ENCODE data around the gene BCAS3.
"Not testable (repeated sequence)": the region's sequence is repeated elsewhere in the genome, so short reads cannot be mapped to it uniquely, and the experiment has no call there.

BCAS3 gene

DNA sequence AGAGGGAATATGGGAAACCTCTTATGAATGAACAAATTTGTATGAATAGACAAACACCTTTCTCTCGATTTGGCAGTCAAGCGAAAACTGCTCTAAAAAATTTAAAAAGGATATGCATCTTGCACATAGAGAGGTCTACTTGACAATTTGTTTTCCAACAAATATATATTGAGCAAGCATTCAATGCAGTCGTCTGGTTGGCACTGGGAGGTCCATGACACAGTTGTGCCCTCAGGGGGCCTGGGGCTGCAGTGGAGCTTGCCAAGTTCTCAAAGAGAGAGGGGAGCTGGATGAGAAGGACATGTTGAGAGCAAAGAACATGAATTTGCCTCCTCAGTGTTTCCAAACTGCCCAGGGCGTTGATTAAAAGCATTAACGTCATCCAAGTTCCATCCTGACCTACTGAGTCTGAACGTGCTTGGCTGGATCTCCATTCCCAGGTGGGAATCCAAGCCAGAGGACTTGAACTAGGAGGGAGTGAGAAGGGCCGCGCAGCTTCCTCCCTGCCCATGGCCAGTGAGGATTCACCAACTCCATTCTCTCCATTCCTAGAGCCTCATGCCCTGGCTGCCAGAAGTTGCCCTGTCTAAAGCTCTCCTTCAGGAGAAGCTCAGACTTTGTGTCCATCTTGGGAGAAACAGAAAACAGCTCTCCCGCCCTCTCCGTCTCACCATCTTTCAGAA lies 746.5 kb downstream of the BCAS3 start:
- no peak for DNase-seq (ENCODE audit: low spot score)

DNA sequence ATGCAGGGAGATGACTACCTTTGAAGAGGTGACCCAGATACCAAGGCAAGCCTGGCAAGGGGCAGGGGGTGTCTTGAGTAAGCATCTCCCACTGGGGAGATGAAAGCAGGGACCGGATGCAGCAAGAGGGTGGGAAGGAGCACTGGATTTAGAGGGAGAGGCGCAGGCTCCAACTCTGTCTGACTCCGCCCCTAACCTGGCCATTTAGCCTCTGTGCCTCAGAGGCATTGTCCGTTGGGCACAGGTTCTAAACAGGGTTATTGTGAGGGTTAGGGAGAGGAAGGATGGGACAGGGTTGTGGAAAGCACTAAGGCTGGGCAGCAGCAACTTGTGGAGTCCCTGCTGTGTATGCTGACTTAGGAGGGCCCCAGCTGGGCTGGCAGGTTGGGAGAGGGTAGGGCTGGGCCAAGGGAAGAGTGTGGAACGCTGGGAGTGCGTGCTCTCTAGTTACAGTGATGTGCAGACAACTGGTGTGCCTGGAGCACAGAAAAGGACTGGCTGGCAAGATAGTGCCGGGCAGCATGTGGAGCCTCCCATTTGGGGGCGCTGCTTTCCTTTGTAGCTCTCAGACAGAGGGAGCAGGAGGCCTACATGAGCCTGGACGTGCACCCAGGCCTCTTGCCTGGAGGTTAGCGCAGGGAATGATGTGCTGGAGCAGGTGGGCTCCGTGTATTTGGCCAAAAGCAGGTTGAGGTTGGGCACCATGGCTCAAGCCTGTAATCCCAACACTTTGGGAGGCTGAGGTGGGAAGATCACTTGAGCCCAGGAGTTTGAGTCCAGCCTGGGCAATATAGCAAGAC lies 748.2 kb downstream of the BCAS3 start:
- DNase-seq (ENCODE audit: low spot score) = no peak

DNA sequence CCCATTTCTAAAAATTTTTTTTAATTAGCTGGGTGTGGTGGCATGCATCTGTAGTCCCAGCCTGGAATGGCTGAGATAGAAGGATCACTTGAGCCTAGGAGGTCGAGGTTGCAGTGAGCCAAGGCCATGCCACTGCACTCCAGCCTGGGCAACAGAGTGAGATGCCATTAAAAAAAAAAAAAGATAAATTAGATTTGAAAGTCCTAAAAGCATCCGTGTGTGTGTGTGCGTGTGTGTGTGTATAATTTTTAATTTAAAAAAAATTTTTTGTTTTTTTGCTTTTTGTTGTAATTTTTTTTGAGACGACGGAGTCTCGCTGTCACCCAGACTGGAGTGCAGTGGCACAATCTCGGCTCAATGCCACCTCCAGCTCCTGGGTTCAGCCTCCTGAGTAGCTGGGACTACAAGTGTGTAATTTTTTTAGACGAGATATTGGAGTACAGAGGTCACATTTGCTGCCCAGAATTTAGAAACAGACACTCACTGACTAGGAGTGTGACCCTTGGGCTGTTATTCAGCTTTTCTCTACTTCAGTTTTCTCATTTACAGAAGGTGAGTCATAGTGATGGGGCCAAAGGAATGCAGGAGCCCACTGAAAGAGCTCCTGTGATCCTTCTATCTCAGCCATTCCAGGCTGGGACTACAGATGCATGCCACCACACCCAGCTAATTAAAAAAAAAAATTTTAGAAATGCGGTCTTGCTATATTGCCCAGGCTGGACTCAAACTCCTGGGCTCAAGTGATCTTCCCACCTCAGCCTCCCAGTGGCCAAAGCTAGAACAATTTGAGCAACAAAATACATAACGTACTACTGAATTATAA lies 749.0 kb downstream of the BCAS3 start:
- DNase-seq (ENCODE audit: low spot score) = peak; percentile 9

- no peak for DNase-seq (ENCODE audit: low spot score)
Measured at GRCh38 chr17:61427567-61427966, 749.9 kb downstream of the BCAS3 start.

DNA sequence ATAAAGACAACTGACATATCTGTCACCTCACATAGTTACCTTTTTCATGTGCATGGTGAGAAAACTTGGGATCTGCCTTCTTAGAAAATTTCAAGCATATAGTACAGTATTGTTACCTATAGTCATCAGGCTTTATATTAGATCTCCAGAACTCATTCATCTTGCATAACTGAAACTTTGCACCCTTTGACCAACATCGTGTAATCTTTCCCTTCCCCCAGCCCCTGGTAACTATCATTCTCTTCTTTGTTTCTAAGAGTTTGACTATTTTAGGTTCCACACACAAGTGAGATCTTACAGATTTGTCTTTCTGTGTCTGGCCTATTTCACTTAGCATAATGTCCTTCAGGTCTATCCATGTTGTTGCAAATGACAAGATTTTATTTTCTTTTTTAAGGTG lies 751.6 kb downstream of the BCAS3 start:
- DNase-seq (ENCODE audit: low spot score) = no peak

DNA sequence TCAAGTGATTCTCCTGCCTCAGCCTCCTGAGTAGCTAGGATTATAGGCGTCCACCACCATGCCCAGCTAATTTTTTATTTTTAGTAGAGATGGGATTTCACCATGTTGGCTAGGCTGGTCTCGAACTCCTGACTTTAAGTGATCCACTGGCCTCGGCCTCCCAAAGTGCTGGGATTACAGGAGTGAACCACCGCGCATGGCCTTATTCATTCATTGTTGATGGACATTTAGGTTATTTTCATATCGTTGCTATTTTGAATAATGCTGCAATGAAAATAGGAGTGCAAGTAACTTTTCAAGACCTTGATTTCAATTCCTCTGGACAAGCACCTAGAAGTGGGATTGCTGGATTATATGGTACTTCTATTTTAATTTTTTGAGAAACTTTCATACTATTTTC lies 752.2 kb downstream of the BCAS3 start:
- not testable (repeated sequence) for DNase-seq (ENCODE audit: low spot score)

- DNase-seq (ENCODE audit: low spot score) = no peak
Measured at GRCh38 chr17:61431594-61432311, 754.1 kb downstream of the BCAS3 start.

- no peak for DNase-seq (ENCODE audit: low spot score)
Measured at GRCh38 chr17:61436273-61436672, 758.6 kb downstream of the BCAS3 start.

DNA sequence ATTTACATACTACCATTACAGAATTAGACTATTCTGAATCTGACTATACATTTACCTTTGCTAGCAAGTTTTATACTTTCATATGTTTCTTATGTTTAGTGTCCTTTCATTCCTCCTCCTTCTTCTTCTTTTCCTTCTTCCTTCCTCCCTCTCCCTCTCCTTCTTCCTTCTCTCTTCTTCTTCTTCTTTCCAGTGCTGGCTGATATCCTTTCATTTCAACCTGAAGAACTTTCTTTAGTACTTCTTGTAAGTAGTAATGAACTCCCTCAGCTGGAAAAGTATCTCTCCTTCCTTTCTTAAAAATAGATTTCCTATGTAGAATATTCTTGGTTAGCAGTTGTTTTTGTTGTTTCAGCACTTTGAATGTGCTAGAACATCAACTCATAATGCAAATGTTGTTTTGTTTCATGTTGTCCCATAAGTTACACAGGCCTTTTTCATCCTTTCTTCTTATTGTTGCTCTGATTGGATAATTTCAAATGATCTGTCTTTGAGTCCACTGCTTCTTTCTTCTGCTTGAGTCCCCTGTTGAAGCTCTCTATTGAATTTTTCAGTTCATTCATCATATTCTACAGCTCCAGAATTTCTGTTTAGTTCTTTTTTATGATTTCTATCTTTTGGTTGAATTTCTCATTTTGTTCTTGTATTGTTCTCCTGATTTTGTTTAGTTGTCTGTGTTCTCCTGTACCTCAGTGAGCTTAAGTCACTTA lies 759.5 kb downstream of the BCAS3 start:
- no peak for DNase-seq (ENCODE audit: low spot score)

DNA sequence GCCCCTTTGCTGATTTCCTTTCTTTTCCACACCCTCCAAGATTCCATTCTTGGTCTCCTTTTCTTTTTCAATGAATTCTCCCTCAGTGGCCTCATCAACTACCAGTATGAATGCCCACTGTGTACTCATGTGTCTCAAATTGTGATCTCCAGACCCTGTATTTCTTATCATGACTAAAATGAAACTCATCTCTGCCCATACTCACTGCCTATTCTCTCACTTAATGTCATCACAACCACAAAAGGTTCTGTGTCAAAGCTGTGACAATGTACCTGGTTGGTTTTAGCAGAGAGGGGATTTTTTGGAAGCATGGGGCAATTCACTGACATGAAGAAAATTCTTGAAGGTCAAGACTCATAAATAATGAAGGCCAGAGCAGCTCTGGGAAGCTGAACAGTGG lies 763.0 kb downstream of the BCAS3 start:
- DNase-seq (ENCODE audit: low spot score) = no peak

- DNase-seq (ENCODE audit: low spot score) = not testable (repeated sequence)
Measured at GRCh38 chr17:61441507-61441906, 763.9 kb downstream of the BCAS3 start.

- no peak for DNase-seq (ENCODE audit: low spot score)
Measured at GRCh38 chr17:61442136-61442775, 764.6 kb downstream of the BCAS3 start.
